Measurements from ENCODE around the gene MRPL21. TPM values are rescaled to one million over a fixed set of nuclear protein-coding genes. Genes with fewer than 3 reads are reported as not detected.

Gene MRPL21
- 14.9 TPM for total RNA-seq (ENCODE audit: insufficient read depth, low replicate concordance)

DNA sequence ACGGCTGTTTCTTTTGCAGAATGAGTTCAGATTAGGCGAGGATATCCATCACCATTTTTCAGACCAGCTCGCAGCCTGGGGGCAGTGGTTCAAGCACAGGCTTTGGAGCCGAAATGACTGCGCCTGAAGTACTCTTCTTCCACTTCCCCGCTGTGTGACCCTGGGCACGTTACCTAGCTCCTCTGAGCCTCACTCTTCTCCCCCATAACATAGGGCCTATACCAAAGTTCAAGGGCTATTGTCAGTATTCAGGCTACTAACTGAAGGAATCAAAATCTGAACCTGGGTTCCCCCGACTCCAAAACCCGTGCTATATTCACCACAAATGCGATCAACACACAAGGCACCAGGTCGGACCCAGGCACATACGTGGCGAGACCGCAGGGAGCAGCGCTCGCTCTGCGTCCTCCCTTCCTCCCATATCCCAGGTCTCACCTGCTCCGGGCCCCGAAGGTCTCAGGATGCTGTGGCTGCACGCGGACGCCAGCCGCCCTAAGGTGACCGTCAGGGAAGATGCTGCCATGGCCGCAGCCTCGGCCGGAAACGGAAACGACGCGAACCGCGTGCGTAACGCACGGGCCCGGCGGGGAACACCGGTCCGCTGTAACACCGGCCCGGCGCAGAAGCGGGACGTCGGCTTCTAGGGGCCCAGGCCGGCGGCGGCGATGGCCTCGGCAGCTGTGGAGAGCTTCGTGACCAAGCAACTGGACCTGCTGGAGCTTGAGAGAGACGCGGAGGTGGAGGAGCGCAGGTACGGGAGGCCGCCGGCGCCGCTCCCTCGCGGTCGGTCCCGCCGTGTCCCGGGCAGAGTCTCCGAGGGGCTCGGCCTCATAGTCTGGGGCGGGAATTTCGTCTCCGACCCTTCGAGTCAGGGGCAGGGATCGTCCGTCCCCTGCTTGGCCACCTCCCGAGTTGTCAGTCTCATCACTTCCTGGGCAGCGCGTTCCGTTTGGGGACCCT is at the start of gene MRPL21, which contains the start of gene IGHMBP2:
TSS of gene MRPL21 (minus strand) at position 545 of the 960 bp plus-strand sequence. CDS start at position 523, 22 bp downstream.
TSS of gene IGHMBP2 (plus strand) at position 604 of the 960 bp plus-strand sequence. CDS start at position 666, 62 bp downstream.
- DNase-seq (ENCODE audit: low spot score), result peak; percentile 84

DNA sequence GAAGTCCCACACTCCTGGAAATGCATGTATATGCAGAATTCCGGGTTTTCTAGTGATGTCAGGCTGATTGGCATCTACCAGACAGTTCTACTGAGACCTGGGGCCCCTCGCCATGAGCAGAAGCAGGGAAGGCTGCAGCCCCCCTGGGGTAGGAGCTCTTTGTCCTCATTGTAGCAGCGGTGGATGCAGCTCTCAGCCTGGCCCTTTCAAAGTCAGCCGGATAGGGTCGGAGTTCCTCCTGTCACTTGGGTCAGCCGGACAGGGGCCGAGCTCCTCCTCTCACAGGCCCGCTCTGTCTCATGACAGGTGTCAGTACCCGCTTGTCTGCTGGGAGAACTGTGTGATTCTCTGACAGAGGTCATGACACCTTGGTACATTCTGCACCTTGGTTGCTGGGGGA is 47.1 kb upstream of the MRPL21 start:
- no peak for DNase-seq (ENCODE audit: low spot score)

DNA sequence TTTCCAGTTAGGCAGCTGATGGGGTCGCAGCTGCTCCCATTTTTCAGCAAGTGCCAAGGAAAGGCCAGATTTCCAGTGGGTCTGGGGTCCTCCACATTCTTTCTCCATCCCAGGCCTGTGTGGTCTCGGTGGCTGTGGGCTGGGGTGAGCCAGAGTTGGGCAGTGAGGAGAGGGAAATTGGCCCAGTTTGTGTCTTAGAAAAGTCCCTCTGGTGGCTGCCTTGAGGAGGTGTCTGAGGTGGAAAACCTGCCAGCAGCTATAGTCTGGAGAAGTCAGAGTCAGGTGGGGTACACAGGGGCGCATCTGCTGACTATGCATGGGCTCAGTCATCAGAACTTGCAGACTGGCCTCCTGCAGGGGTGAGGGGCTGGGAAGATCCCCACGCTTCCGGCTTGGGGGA is 46.6 kb upstream of the MRPL21 start:
- DNase-seq (ENCODE audit: low spot score), result no peak

DNA sequence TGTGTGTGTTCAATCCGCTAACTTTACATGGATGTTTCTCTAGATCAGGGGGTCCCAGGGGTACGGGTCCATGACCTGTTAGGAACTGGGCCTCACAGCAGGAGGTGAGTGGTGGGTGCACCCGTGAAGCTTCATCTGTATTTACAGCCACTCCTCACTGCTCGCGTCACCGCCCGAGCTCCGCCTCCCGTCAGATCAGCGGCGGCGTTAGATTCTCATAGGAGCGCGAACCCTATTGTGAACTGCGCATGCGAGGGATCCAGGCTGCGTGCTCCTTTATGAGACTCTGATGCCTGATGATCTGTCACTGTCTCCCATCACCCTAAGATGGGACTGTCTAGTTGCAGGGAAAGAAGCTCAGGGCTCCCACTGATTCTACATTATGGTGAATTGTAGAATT is 45.3 kb upstream of the MRPL21 start:
- no peak for DNase-seq (ENCODE audit: low spot score)

DNA sequence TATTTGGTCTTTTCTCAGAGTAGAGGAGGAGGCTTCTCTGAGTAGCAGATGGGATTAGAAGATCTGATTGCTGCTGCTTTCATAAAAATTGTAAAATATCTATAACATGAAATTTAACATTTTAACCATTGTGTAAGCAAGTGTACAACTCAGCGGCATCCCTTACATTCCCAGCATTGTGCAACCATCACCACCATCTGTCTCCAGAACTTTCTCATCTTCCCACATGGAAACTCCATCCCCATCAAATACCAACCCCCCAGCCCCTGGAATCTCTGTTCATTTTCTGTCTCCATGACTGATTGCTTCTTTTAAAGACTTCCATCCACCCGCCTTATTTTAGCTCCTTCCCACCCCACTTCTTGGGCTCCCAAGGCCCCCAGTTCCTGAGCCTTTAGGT is 44.9 kb upstream of the MRPL21 start:
- no peak for DNase-seq (ENCODE audit: low spot score)

DNA sequence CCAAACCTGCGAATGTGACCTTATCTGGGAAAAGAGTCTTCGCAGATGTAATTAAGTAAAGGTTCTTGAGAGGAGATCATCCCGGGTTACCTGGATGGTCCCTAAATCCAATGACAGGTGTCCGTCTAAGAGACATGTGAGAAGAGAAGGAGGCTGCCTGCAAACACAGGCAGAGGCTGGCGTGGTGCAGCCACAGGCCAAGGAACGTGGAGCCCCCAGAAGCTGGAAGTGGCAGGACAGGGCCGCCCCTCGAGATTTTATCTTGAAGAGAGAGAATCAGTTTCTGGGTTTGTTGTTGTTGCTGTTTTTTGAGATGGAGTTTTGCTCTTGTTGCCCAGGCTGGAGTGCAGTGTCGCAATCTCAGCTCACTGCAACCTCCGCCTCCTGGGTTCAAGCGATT is 43.5 kb upstream of the MRPL21 start:
- no peak for DNase-seq (ENCODE audit: low spot score)

DNA sequence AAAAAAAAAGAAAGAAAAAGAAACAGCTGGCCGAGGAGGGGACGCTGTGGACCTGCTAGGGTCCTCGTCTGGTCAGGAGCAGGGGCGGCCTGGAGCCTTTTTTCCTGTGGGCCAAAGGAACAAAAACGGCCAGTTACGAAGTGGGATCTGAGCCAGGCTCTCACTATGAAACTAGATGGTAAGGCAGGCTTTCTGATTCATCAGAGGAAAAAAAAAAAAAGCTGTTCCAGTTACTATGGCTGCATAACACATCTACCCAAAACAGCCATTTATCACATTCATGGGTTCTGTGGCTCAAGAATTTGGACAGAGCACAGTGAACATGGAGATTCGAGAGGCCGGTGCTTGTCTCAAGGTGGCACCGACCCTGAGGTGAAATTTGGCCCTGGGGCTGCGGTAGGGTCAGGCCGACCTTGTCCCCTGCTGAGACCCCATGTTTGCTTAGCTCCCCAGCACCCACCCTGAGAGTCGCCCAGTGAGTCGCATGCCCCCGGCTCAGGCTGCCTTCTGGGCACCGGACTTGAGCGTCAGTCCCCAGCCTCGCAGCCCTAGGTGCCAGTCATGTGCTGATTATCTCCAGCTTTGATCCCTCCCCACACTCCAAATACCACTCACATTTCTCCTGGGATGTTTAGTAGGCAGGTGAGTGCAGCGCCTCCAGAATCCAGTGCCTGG is 42.9 kb upstream of the MRPL21 start:
- peak; percentile 85 for DNase-seq (ENCODE audit: low spot score)

DNA sequence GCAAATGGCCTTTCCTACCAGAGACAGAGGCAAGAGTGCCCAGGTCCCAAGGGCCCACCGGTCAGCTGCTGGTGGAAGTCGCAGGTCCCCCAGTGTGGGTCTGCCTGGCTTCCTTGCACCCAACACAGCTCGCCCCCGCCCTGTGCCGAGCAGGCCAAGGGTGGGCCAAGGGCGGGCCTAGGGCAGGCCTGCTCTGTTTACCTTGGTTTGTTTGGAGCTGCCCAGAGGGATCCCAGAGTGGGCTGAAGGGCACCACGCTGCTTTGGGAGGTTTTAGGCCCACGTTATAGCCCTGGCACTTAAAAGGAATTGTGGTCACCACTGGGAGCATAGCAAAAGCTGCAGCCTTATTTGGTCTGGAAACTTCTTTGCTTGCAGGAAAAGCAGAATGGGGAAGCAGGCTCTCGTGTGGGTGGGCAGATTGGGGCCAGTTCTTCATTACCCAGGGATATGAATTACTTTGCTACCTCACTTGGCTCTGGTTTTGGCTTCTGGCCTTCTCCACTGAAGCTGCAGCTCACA is 39.2 kb upstream of the MRPL21 start:
- peak; percentile 68 for DNase-seq (ENCODE audit: low spot score)

DNA sequence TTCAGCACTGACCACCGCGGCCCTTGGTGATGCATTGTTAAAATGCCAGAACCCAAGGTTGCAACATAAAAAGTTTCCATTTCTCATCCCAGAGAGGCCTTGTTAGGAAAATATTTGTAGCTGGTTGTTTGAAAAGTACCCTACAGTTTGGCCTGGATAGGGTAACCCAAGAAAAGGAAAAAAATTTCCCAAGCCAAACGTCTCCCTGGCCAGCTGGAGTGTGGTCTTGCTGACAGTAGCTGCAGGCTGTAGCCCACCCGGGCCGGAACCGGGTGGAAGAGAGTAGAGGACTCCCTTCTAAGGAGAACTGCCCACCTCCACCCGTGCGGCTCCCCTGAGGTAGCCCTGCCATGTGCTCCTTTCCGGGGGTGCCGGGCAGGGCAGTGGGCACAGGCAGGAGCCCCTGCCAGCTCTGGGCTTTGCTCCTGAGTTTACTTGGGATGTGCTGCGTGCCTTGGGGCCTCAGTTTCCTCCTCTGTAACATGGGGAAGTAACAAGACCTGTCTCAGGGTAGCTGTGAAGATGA is 38.5 kb upstream of the MRPL21 start:
- DNase-seq (ENCODE audit: low spot score), result peak; percentile 17

DNA sequence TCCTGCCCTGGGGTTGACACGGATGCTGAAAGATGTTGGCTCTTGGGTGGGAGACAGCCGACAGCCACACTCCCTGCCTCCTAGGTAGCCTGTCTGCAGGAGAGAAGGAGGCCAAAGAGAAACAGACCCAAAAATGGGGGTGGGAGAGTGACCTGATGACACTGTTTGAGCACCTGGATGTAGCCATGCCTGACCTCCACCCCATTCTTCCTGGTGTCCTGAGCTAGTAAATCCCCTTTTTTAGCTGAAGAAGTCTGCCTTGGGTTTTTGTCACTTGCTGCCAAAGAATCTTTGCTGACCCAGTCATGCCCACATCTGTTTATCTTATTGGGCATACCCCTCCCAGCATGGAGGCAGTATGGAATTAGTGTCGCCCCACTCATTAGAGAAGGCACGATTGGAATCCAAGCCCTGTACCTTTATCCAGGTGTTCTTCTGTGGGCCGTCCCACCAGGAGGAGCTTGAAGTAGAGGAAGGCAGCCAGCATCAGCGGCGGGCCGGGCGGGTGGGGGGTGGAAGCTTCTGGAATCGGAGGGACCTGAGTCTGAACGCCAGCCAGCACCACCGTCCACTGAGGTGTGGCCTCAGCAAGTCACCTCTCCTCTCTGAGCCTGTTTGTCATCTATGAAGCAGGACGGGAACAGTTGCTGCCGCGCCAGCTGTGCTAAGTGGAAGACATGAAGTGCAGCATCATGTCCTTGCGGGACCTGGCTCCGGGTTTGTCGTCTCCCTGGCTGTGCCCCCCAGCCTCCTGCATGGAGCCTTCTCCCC is 37.9 kb upstream of the MRPL21 start:
- DNase-seq (ENCODE audit: low spot score), result no peak

DNA sequence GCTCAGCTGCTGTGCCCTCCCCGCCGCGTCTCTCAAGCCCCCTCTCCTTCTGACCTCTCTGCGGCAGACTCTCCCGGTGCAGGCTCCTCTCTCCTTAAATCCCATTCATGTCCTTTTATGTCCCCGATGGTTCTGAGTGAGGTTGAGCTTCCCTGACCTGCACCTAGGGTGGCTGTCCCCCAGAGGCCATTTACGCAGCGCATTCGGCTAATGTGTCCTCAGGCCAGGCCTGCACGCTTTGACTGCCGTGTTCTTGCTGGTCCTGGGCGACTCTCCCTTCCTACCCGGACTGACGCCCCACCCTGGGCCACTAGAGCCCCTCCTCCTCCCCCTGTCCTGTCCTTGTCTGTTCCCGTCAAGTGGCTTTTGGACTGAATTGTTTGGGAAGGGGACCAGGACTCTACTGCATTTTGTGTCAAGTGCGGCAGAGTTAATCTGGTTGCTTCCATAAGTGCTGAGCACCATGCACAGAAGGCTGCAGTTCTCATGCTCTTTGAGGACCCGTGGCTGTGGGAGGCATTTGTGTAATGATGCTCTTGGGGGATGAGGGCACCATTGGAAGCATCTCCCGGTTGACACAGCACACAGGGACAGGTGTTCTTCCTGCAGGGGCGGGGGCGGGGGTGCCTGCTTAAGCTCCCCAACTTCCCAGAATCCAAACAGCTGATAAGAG is 37.2 kb upstream of the MRPL21 start:
- no peak for DNase-seq (ENCODE audit: low spot score)

DNA sequence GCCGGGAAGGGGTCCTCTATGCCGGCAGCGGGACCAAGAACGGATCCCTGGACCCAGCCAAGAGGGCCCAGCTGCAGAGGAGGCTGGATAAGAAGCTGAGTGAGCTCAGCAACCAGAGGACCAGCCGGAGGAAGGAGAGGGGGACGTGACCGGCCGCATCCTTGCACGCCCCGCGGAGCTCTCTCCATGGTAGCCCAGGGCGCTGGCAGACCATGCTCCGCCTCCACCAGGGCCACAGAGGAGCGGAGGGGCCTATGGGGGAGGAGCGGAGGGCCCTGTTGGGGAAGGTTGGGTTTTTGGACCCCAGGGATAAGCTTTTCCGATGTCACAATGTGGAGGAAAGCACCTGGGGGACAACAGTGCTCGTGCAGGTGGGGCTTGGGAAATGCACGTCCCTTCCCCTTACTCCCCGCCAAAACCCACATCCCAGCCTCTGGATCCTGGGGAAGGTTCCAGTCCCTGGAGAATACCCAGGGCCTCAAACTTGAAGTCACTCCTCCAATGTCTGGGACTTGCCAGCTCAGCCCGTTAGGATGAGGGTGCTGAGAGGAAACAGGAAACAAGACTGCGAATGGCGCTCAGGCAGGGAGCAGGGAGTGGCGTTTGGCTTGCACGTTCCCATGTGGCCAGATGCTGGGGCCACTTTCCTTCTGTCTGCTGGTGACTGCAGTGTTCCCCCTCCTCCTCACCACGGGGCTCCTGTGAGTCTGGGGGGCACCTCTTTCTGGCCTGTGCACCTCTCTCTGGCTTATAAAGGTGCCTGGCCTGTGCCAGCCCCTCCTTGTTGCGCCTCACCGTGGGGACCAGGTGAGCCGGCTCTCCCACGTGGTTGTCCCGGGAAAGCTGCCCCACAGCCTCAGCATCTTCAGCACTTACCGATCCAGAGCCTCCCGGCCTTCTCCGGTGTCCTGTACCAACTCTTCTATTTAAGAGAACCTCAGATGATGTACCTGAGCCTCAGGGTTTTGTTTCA is 36.2 kb upstream of the MRPL21 start:
- no peak for DNase-seq (ENCODE audit: low spot score)

DNA sequence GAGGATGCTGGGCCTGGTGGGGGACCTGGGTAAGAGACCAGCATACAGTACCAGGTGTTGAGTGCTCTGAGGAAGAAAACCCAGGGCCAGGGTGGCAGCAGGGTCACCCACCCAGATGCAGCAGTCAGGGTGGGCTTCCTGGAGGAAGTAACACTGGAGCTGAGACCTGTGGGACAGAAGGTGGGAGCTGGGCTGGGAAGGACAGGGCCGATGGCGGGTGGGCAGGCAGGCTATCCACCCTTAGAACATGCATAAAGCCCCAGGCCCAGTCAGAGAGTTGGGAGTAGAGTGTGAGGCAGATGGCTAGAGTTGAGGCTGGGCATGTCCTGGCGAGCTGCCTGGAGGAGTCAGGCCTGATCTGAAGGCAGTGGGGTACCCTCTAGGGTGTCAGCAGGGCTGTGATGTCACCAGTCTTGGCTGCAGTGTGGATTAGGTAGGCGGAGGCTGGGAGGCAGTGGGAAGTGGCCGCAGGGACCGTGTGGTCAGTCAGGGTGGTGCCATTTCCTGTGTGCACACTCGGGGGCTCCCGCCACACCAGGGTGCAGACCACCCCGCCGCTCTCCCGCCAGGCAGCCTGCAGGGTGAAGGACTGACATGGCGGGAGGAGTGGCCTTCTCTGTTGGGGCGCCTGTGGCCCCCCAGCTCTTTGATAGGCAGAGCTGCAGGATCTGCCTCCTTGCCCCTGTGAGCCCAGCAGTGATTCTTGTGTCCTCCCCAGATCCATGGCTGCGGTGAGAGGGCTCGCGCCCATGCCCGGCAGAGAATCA is 35.4 kb upstream of the MRPL21 start:
- no peak for DNase-seq (ENCODE audit: low spot score)

DNA sequence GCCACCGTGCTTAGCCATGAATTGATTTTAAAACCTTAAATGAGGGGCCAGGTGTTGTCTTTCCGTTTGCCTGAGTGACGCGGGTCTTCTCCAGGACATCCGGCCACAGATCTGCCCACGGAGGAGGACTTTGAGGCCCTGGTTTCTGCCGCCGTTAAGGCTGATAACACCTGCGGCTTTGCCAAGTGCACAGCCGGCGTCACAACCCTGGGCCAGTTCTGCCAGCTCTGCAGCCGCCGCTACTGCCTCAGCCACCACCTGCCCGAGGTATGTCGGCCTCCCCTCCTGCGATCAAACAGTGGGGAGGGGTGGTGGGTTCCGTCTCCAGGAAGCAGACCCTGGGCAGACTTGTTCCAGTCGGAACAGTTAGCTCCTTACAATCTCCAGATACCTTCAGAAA is 34.5 kb upstream of the MRPL21 start:
- no peak for DNase-seq (ENCODE audit: low spot score)

DNA sequence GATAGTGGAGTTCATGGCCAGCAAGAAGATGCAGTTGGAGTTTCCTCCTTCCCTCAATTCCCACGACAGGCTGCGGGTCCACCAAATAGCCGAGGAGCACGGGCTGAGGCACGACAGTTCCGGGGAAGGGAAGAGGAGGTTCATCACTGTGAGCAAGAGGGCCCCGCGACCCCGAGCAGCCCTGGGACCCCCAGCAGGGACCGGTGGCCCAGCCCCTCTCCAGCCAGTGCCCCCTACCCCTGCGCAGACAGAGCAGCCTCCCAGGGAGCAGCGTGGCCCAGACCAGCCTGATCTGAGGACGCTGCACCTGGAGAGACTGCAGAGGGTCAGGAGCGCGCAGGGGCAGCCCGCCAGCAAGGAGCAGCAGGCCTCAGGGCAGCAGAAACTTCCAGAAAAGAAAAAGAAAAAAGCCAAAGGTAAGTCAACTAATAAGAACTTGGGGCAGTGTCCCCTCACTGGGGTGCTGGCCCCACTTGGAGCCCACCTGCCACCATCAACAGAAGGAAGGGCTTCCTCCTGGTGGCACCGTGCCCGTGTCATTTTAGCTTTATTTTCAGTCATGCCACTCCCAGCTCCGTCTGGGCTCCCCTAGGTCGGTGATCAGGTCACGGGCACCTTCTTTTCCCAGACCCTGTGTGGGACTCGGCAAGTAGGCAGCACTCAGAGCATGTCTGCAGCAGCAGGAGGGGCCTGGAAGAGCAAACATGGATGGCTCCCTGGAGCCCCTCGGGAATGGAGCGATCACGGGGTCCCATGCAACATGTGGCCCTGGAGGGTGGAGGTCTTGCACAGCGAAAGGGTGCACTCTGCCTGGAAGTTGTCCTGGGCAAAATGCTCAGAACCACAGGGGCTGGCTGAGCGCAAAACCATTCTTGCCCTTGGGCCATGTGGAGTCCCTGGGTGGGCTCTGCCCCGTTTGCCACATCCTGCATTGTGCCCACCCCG is 33.3 kb upstream of the MRPL21 start:
- DNase-seq (ENCODE audit: low spot score), result no peak

DNA sequence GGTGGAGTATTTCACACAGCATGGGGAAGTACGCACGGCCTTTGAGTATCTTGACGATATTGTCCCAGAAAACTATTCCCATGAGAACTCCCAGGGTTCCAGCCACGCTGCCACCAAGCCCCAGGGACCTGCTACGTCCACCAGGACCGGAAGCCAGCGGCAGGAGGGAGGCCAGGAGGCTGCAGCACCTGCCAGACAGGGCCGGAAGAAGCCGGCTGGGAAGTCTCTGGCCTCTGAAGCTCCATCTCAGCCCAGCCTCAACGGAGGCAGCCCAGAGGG is 32.7 kb upstream of the MRPL21 start:
- DNase-seq (ENCODE audit: low spot score), result no peak

DNA sequence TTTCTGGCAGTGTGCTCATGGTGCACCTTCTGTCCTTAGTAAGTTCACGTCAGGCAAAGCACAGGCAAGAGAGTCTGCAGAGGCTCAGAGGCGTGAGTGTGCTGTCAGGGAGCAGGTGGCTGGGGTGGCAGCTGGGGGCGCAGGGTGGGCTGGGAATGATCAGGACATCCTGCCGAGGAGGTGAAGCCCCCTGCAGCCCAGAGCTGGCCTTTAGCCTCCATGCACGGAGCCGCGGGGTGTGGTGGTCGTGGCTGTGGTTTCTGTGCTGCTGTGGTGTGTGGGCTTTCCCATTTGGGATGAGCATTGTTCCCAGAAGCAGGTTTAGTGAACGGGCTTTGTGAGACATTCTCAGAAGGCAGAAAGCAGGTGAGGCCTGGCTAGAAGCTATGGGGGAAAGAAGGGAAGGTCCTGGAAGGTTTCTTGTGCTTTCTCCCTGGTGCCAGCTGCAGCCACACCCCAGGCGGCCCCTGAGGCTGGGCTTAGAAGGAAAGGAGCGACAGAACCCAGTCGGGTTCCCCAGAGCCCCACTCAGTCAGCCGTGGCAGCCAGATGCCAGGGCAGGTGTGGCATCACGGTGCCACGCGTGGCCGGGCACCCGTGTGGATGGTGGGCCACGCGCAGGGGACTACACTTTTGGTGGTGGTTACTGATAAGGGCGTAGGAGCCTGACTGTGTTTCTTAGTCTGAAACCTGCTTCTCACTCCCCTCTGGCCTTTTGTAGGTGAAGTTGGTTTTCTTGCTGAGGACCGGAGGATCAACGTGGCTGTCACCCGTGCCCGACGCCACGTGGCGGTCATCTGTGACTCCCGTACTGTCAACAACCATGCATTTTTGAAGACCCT is 32.1 kb upstream of the MRPL21 start:
- DNase-seq (ENCODE audit: low spot score), result no peak
